ENCODE results near the gene TIGD7.

The TIGD7 gene, protein sequence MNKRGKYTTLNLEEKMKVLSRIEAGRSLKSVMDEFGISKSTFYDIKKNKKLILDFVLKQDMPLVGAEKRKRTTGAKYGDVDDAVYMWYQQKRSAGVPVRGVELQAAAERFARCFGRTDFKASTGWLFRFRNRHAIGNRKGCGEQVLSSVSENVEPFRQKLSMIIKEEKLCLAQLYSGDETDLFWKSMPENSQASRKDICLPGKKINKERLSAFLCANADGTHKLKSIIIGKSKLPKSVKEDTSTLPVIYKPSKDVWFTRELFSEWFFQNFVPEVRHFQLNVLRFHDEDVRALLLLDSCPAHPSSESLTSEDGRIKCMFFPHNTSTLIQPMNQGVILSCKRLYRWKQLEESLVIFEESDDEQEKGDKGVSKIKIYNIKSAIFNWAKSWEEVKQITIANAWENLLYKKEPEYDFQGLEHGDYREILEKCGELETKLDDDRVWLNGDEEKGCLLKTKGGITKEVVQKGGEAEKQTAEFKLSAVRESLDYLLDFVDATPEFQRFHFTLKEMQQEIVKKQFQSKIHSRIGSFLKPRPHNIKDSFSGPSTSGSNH

DNA sequence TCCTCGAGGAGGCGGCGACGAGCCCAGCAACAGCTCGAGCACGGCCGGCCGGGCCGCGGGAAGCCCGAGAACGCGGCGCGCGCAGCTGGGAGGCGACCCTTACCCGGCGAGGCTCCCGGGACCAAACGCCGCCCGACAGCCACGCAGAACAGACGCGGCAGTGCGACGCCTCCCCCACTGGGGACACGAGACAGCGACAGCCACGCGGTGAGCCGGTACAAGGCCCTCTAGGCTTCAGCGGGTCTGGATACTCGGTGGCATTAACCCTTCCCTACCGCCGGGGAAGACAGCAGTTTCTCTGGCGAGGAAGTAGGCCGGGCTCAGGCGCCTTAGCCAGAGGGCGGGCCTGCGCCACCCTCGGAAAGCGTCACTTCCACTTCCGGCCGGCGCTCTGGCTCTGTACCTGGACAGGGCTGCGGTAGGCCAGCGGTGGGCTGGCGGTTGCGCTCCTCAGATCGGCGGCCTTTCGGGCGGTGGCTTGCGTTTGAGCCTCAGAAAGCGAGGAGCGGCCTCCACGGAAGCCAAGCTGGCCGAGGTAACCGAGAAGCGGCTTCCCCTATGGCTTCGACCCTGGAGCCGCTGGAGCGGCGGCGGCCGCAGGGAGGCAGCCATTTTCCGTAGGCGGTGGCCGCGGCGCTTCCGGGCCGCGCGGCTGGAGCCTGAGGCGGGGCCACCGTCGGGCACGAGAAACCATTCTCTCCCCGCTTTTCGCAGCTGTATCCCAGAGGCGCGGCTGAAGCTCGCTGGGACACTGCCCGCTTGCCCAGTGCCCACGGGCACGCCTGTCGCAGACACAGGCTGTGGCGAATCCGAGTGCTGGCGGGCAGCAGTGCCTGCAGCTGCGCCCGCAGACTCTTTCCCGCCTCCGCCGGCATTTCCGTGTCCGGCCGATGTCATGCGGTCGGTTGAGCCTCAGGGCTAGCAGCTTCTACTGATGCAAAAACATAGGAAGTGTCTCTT, at the start of gene TIGD7, which contains the start of gene ZNF75A:
Gene TIGD7, minus strand, starts transcription at position 322 of the 960 bp plus-strand sequence. CDS start 4,816 bp downstream, outside the sequence.
Gene ZNF75A, plus strand, starts transcription at position 389 of the 960 bp plus-strand sequence. CDS start 2,932 bp downstream, outside the sequence.
- peak; percentile 99 for ATAC-seq
- peak within 1 kb of the TSS; percentile 84 for H3K4me3 Mint-ChIP-seq
- H3K27me3 Mint-ChIP-seq, result no peaks in the 10 kb centered on the region
- peaks cover 14% of the 10 kb centered on the region for H3K9me3 Mint-ChIP-seq
- peaks cover 8% of the 10 kb centered on the region for H3K4me1 Mint-ChIP-seq
- peak within 1 kb of the TSS; percentile 82 for H3K27ac Mint-ChIP-seq
- peaks cover 66% of the 10 kb centered on the region for H3K36me3 Mint-ChIP-seq

- H3K4me3 Mint-ChIP-seq, result no peak overlapping the region
- ATAC-seq, result no peak
- no peak overlapping the region for H3K27ac Mint-ChIP-seq
- peaks cover 5% of the 10 kb centered on the region for H3K9me3 Mint-ChIP-seq
- no peaks in the 10 kb centered on the region for H3K27me3 Mint-ChIP-seq
- H3K36me3 Mint-ChIP-seq, result peaks cover 1% of the 10 kb centered on the region
- no peaks in the 10 kb centered on the region for H3K4me1 Mint-ChIP-seq
Observed at GRCh38 chr16:3349175-3349574, 43.9 kb upstream of the TIGD7 start.

GRCh38 chr16:3348547-3349167, 43.4 kb upstream of the TIGD7 start:
- Mint-ChIP-seq H3K27me3 (no peaks in the 10 kb centered on the region), H3K36me3 (no peaks in the 10 kb centered on the region), H3K27ac (no peak overlapping the region), H3K9me3 (peaks cover 5% of the 10 kb centered on the region), H3K4me1 (no peaks in the 10 kb centered on the region), H3K4me3 (no peak overlapping the region)
- no peak for ATAC-seq

GRCh38 chr16:3347586-3347985, 42.4 kb upstream of the TIGD7 start:
- Mint-ChIP-seq H3K4me3 (no peak overlapping the region), H3K36me3 (no peaks in the 10 kb centered on the region), H3K4me1 (no peaks in the 10 kb centered on the region), H3K9me3 (peaks cover 3% of the 10 kb centered on the region), H3K27ac (no peak overlapping the region), H3K27me3 (no peaks in the 10 kb centered on the region)
- no peak for ATAC-seq

- no peaks in the 10 kb centered on the region for H3K36me3 Mint-ChIP-seq
- ATAC-seq, result no peak
- H3K27me3 Mint-ChIP-seq, result no peaks in the 10 kb centered on the region
- no peaks in the 10 kb centered on the region for H3K4me1 Mint-ChIP-seq
- H3K9me3 Mint-ChIP-seq, result peaks cover 3% of the 10 kb centered on the region
- H3K4me3 Mint-ChIP-seq, result no peak overlapping the region
- H3K27ac Mint-ChIP-seq, result no peak overlapping the region
Observed at GRCh38 chr16:3346041-3346440, 40.8 kb upstream of the TIGD7 start.

DNA sequence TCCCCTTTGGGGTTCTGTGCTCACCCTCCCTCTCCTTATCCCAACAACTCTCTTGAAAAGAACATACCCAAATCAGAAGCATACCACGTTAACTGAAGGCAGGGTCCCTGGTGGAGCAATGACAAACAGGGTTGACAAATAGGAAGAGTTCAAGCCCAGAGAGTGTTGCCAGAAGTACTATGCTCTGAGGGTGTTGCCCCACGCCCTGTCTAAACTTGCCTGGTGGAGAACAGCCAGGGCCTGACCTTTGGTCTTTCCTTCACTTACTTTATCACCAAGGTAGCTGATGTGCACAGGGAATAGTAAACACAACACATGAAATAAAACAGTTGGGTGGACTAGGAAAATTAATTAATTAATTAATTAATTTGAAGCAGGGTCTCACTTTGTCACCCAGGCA, 23.4 kb upstream of the TIGD7 start:
- H3K4me3 Mint-ChIP-seq, result no peak overlapping the region
- peaks cover 16% of the 10 kb centered on the region for H3K9me3 Mint-ChIP-seq
- H3K4me1 Mint-ChIP-seq, result no peaks in the 10 kb centered on the region
- H3K27ac Mint-ChIP-seq, result no peak overlapping the region
- H3K27me3 Mint-ChIP-seq, result no peaks in the 10 kb centered on the region
- ATAC-seq, result no peak
- H3K36me3 Mint-ChIP-seq, result peaks cover 23% of the 10 kb centered on the region

GRCh38 chr16:3328104-3328503, 22.9 kb upstream of the TIGD7 start:
- ATAC-seq, result no peak
- Mint-ChIP-seq H3K9me3 (peaks cover 15% of the 10 kb centered on the region), H3K4me1 (no peaks in the 10 kb centered on the region), H3K4me3 (no peak overlapping the region), H3K27me3 (no peaks in the 10 kb centered on the region), H3K27ac (no peak overlapping the region), H3K36me3 (peaks cover 23% of the 10 kb centered on the region)

DNA sequence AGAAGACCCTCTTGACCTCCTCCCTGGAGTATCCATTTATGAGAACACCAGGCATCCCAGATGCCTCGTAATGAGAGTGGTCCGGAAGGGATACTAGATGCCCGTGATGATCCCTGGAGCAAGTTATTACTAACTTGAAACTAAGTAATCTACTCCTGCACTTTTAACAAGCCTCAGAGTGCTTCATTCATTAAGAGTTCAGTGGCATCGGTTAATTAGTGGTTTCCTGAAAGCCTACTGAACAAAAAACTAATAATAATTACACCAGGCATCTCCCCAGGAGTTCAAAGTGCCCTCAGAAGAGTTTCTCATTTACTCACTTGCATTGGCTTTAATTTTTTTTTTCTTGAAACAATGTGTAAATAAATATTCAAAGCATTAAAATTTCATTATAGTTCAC, 22.3 kb upstream of the TIGD7 start:
- ATAC-seq, result no peak
- Mint-ChIP-seq H3K27ac (no peak overlapping the region), H3K4me1 (no peaks in the 10 kb centered on the region), H3K4me3 (no peak overlapping the region), H3K36me3 (peaks cover 27% of the 10 kb centered on the region), H3K9me3 (peaks cover 15% of the 10 kb centered on the region), H3K27me3 (no peaks in the 10 kb centered on the region)

- no peaks in the 10 kb centered on the region for H3K4me1 Mint-ChIP-seq
- H3K9me3 Mint-ChIP-seq, result peaks cover 18% of the 10 kb centered on the region
- H3K27me3 Mint-ChIP-seq, result no peaks in the 10 kb centered on the region
- H3K4me3 Mint-ChIP-seq, result no peak overlapping the region
- no peak for ATAC-seq
- H3K27ac Mint-ChIP-seq, result no peak overlapping the region
- peaks cover 47% of the 10 kb centered on the region for H3K36me3 Mint-ChIP-seq
Observed at GRCh38 chr16:3321816-3322215, 16.6 kb upstream of the TIGD7 start.

DNA sequence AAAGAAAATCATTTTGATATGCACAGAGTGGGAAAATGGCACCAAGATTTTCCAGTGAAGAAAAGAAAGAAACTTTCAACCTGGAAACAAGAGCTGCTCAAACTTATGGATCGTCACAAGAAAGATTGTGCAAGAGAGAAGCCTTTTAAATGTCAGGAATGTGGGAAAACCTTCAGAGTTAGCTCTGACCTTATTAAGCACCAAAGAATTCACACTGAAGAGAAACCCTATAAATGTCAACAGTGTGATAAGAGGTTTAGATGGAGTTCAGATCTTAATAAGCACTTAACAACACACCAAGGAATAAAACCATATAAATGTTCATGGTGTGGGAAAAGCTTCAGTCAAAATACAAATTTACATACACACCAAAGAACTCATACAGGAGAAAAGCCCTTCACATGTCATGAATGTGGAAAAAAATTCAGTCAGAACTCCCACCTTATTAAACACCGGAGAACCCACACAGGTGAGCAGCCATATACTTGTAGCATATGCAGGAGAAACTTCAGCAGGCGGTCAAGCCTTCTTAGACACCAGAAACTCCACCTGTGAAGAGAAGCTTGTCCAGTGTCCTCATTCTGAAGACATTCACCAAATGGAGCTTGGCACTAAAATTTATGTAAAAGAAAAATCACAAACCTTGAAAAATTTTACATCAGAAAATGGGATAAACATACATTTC, 12.2 kb upstream of the TIGD7 start:
- Mint-ChIP-seq H3K9me3 (peaks cover 43% of the 10 kb centered on the region), H3K27me3 (no peaks in the 10 kb centered on the region), H3K4me3 (no peak overlapping the region), H3K4me1 (no peaks in the 10 kb centered on the region), H3K27ac (no peak overlapping the region), H3K36me3 (peaks cover 80% of the 10 kb centered on the region)
- no peak for ATAC-seq

DNA sequence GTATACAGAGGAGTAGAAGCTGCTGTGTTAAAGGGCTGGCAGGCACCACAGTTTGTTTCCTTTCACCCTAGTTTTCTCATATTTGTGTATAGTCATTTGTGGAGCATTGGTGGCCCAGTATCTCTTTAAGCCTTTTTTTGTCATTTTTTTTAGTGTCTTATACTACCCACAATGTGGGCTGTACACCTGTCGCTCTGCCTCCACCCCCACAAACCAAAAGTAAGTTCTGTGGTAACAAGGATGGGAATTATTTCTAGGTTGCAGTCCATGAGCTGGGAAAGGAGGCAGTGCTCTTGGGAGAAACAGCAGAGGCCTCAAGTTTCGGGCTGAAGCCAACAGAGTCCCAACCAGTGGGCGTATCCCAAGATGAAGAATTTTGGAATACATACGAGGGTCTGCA, 6.3 kb upstream of the TIGD7 start:
- H3K9me3 Mint-ChIP-seq, result peaks cover 43% of the 10 kb centered on the region
- no peaks in the 10 kb centered on the region for H3K4me1 Mint-ChIP-seq
- no peak overlapping the region for H3K4me3 Mint-ChIP-seq
- H3K36me3 Mint-ChIP-seq, result peaks cover 93% of the 10 kb centered on the region
- ATAC-seq, result no peak
- H3K27ac Mint-ChIP-seq, result no peak overlapping the region
- no peaks in the 10 kb centered on the region for H3K27me3 Mint-ChIP-seq

DNA sequence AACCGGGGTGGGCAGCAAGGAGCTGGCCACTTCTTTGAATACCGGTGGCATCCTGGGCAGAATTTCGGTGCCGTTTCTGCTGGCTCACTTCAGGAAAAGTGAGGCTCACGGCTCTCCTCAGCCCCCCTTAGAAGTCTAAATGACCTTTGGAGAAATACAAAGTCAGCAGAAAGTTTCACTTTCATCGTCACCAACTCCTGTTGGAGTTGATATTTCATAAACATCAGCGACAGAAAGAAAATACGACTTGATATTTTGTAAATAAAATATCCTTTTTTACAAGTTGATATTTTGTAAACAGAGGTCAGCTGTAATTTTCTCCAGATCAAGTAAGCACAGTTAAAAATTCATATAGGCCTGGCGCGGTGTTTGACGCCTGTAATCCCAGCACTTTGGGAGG, 848 bp upstream of the TIGD7 start:
- H3K36me3 Mint-ChIP-seq, result peaks cover 66% of the 10 kb centered on the region

DNA sequence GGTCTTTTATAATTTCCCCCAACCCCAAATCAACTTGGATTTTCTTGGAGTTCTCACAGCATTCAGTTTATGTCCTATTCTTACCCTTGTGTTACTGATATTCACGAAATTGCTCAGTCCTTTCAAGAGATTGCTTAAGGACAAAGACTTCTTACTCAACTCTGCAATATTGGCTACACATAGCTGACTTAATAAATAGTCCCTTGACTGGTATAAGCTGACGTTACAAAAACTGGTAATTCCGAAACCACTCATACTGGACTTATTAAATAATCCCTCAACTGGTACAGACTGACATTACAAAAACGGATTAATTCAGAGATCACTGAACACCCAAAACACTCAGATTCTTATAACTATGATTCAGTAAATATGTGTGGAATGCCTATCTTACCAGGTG, 860 bp downstream of the TIGD7 start:
- H3K4me1 Mint-ChIP-seq, result peaks cover 8% of the 10 kb centered on the region
- peak overlapping the region; percentile 84 for H3K4me3 Mint-ChIP-seq
- H3K36me3 Mint-ChIP-seq, result peaks cover 66% of the 10 kb centered on the region
- no peak for ATAC-seq
- no peaks in the 10 kb centered on the region for H3K27me3 Mint-ChIP-seq
- H3K27ac Mint-ChIP-seq, result peak overlapping the region; percentile 82
- H3K9me3 Mint-ChIP-seq, result peaks cover 18% of the 10 kb centered on the region

More for the DNA sequence above, 848 bp upstream of the TIGD7 start:
- Mint-ChIP-seq H3K4me3 (peak overlapping the region; percentile 84), H3K27ac (peak overlapping the region; percentile 82), H3K9me3 (peaks cover 15% of the 10 kb centered on the region), H3K27me3 (no peaks in the 10 kb centered on the region), H3K4me1 (peaks cover 8% of the 10 kb centered on the region)
- no peak for ATAC-seq

GRCh38 chr16:3295783-3296182, 9.4 kb downstream of the TIGD7 start:
- peaks cover 38% of the 10 kb centered on the region for H3K9me3 Mint-ChIP-seq
- no peak overlapping the region for H3K27ac Mint-ChIP-seq

More at GRCh38 chr16:3295783-3296182, 9.4 kb downstream of the TIGD7 start:
- Mint-ChIP-seq H3K4me1 (peaks cover 17% of the 10 kb centered on the region), H3K36me3 (peaks cover 76% of the 10 kb centered on the region), H3K4me3 (no peak overlapping the region), H3K27me3 (no peaks in the 10 kb centered on the region)
- no peak for ATAC-seq

Data from stimulated activated memory B cell treated with anti-CD40 and anti-IgM and Interleukin-4, amounts not matched to agents 10 μg/mL and 1 μg/mL and 100 μg/mL, for 72 hours (primary cell).